ENCODE measurements around the gene ADCY2.

Gene ADCY2

DNA sequence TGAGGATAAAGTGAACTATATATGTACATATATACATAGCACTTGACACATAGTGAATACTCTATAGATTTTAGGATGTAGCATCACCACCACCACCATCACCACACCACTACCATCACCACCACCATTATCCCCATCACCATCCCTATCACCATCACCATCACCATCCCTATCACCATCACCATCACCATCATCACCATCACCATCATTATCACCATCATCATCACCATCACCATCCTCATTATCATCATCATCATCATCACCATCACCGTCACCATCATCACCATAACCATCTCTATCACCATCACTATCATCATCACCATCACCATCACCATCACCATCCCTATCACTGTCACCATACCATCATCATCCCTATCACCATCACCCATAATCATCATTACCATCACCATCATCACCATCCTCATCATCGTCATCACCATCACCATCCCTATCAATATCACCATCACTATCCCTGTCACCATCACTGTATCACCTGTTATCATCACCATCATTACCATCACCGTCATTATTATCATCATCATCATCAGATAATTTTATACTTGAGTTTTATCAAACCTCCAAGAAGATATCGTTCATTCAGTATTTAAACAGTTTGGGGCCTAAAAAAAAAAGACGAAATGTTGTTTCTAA lies 345.6 kb downstream of the ADCY2 start:
- DNase-seq (ENCODE audit: extremely low spot score), result no peak
- ChIA-PET POLR2A (no interaction called here), CTCF (interaction anchor here (0.7 to 1.0 kb wide), 2 partner anchors 10 to 52 kb away, joined by 3 to 4 read pairs; no protein-coding TSS in a partner anchor)
- TF ChIP-seq, protein P1, sequence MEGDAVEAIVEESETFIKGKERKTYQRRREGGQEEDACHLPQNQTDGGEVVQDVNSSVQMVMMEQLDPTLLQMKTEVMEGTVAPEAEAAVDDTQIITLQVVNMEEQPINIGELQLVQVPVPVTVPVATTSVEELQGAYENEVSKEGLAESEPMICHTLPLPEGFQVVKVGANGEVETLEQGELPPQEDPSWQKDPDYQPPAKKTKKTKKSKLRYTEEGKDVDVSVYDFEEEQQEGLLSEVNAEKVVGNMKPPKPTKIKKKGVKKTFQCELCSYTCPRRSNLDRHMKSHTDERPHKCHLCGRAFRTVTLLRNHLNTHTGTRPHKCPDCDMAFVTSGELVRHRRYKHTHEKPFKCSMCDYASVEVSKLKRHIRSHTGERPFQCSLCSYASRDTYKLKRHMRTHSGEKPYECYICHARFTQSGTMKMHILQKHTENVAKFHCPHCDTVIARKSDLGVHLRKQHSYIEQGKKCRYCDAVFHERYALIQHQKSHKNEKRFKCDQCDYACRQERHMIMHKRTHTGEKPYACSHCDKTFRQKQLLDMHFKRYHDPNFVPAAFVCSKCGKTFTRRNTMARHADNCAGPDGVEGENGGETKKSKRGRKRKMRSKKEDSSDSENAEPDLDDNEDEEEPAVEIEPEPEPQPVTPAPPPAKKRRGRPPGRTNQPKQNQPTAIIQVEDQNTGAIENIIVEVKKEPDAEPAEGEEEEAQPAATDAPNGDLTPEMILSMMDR (IDR thresholded peaks at IDR 0.05; ENCODE audit: control extremely low read depth, extremely low read depth, low read depth, missing control alignments), result no peak

DNA sequence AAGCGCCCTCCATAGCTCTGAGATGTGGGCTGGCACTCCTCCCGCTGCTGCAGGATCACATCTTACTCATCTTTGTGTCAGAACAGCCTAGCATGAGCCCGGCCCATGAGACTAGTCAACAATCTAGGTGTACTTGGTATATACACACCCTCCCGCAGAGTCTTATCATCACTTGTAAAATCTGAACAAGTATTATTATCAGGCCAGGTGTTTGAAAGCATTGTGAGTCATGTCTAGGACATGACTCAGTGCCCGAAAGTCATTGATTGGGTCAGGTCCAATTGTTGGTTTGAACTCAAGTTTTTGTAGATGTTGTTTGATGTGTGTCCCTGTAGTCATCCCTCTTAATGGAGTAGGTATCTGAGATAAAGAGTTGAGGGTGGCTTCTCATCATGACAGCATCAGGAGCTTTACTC lies 346.3 kb downstream of the ADCY2 start:
- ChIA-PET CTCF (interaction anchor here (0.7 to 1.0 kb wide), 2 partner anchors 9 to 53 kb away, joined by 3 to 4 read pairs; no protein-coding TSS in a partner anchor), POLR2A (no interaction called here)
- DNase-seq (ENCODE audit: extremely low spot score), result no peak
- TF ChIP-seq, protein P1 (IDR thresholded peaks at IDR 0.05; ENCODE audit: control extremely low read depth, extremely low read depth, low read depth, missing control alignments), result no peak

DNA sequence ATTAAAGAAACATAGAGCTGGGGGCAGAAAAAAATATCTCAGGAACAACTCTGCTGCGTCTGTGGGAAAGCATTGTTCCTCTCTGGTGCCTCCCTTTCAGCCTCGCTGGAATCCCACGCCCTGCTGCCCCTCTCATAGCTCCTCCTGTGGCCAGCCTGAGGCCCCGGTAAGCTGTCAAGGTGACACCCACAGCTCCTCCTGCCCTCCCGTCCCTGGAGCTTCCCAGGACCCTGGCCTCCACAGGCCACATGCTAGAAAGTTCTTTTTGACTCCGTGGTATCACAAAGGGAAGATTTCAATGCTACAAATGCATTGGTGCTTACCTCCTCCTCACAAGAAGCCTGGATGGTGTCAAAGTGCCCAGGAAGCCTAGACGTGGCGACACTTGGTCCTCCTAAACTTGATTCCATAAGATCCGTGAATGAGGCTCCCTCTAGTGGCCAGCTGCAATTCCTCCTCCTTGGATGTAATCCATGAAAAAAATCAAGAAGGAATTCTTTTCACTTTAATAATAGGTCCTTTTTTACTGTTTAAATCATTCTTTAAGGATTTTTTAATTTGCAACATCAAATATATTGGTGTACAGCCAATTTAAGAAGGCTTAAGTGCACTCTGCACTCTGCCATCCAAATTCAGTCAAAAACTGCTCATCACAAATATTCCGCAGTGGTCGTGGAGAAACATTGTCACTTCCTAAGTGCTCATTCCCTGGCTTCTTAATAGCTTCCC lies 350.1 kb downstream of the ADCY2 start:
- TF ChIP-seq, protein P1 (IDR thresholded peaks at IDR 0.05; ENCODE audit: control extremely low read depth, extremely low read depth, low read depth, missing control alignments), result peak; percentile 83
- POLR2A ChIA-PET, result no interaction called here
- CTCF ChIA-PET, result interaction anchor here (0.6 to 4.4 kb wide), 23 partner anchors 9 to 988 kb away, joined by 3 to 59 read pairs (median 3); no protein-coding TSS in a partner anchor
- DNase-seq (ENCODE audit: extremely low spot score), result peak; percentile 40

DNA sequence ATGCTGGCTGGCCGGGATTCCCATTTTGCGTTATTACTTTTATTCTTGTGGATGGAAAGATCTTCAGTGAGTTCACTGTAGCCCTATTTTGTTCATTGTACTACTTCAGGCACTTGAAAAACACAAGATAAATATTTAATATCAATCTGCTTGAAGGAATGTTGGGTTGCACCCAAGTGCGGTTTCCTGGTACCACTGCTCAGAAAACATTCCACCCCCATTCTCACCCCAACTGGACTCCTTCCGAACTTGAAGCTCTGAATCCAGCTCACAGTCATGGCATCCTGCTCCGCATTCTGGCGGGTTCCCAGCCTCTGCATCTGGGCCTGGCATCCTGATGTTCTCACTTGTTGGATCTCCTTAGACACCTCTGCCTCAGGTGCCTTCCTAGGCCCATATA lies 351.8 kb downstream of the ADCY2 start:
- POLR2A ChIA-PET, result no interaction called here

DNA sequence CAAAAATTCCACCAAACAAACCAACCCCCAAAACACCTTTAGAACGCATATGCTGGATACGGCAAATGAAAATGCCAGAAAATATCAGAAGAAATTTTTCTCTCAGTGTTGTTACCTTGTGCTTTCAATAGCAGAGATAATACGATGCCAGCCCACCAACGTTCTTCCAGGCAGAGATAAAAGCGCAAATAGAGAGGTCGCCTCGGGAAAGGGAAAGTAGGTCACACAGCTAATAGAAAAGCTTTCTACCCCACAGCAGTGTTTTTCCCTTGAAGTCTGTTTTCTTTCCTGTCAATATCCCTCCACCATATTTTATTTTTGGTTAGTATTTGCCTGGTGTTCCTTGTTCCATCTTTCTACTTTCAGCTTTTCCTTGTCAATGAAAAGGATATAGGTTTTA lies 353.7 kb downstream of the ADCY2 start:
- TF ChIP-seq, protein P1 (IDR thresholded peaks at IDR 0.05; ENCODE audit: control extremely low read depth, extremely low read depth, low read depth, missing control alignments), result no peak
- ChIA-PET POLR2A (no interaction called here), CTCF (interaction anchor here (1.1 kb wide), 1 partner anchor 10 kb away, joined by 3 read pairs; no protein-coding TSS in a partner anchor)
- DNase-seq (ENCODE audit: extremely low spot score), result no peak

More for the DNA sequence above, 351.8 kb downstream of the ADCY2 start:
- CTCF ChIA-PET, result interaction anchor here (0.7 to 4.4 kb wide), 3 partner anchors 7 to 23 kb away, joined by 3 to 59 read pairs (median 4); no protein-coding TSS in a partner anchor
- no peak for DNase-seq (ENCODE audit: extremely low spot score)
- TF ChIP-seq, protein P1 (IDR thresholded peaks at IDR 0.05; ENCODE audit: control extremely low read depth, extremely low read depth, low read depth, missing control alignments), result no peak

DNA sequence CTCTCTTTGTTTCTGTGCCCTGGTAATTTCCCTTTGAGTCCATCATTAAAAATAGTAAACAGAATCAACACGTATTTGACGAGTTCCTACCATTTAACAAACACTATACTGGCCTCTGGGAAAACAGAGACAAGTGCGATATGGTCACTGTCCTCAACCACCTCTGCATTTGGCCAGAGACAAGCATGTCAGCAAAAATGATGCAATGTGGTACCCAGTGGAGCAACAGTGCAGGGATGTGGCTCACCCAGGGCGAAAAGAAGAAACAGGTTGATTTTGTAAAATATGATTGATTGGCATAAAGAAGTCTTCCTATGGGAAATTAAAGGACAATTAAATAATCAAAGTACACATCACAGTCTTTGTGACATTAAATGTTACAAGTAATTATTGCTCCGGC lies 355.9 kb downstream of the ADCY2 start:
- ChIA-PET POLR2A (no interaction called here), CTCF (interaction anchor here (0.8 to 5.6 kb wide), 3 partner anchors 6 to 491 kb away, joined by 3 to 59 read pairs (median 4); no protein-coding TSS in a partner anchor)
- DNase-seq (ENCODE audit: extremely low spot score), result no peak
- TF ChIP-seq, protein P1 (IDR thresholded peaks at IDR 0.05; ENCODE audit: control extremely low read depth, extremely low read depth, low read depth, missing control alignments), result no peak
